Renal cortical epithelial cell (primary cell): Measurements from ENCODE around the gene POU6F2. TPM values are rescaled to one million over a fixed set of nuclear protein-coding genes. Genes with fewer than 3 reads are reported as not detected.

Experiments
- DNase-seq: peaks from one replicate; pipeline ENCODE4 v3.0.0-alpha.2; 2011; ENCODE audit warnings: low read depth
- total RNA-seq: library from RNA; depleted of rRNA; stranded (reverse); fragments of >200 nt; gene quantifications from 2 replicates; pipeline ENCODE4 v1.2.3, GENCODE V29; 2014

Gene POU6F2
- total RNA-seq, 1 donor from 2014 or later = not detected

GRCh38 chr7:39509436-39509835 is 531.7 kb downstream of the POU6F2 start:
- DNase-seq = no peak

- DNase-seq = no peak
These were observed 532.2 kb downstream of the POU6F2 start for GRCh38 chr7:39509912-39510311.

- peak; percentile 43 for DNase-seq
These were observed 533.2 kb downstream of the POU6F2 start for GRCh38 chr7:39510864-39511354.

- no peak for DNase-seq
These were observed 538.0 kb downstream of the POU6F2 start for GRCh38 chr7:39515534-39516228.

GRCh38 chr7:39516498-39516897 is 538.8 kb downstream of the POU6F2 start:
- DNase-seq = no peak

GRCh38 chr7:39517240-39517639 is 539.5 kb downstream of the POU6F2 start:
- no peak for DNase-seq

Other genes with a start within 250 kb of the POU6F2 start
- gene VPS41, start 68.7 kb upstream of the POU6F2 start, total RNA-seq = 74.3 and 164 TPM in 2 replicates